Muscle layer of colon (tissue), 2 donors: ENCODE results near the gene NPC1.
A peak's percentile ranks its signal among the peaks of the same experiment; 100 is the strongest.
"Not testable (repeated sequence)": the region's sequence is repeated elsewhere in the genome, so short reads cannot be mapped to it uniquely, and the experiment has no call there.

Source experiments
- H3K27ac ChIP-seq: one replicate; pipeline ENCODE4 v1.7.0; 2013; ENCODE audit warnings: low read depth, mild to moderate bottlenecking, low read length, moderate library complexity
- H3K27me3 ChIP-seq, 2 donors: one replicate each; pipeline ENCODE4 v1.7.0; 2013; ENCODE audit warnings: low read length in 2 of 2, mild to moderate bottlenecking in 2 of 2; ENCODE audit not compliant: insufficient read depth in 2 of 2, control insufficient read depth in 1 of 2
- H3K36me3 ChIP-seq: one replicate; pipeline ENCODE4 v1.7.0; 2013; ENCODE audit warnings: mild to moderate bottlenecking, low read length; ENCODE audit not compliant: insufficient read depth
- H3K4me1 ChIP-seq: one replicate; pipeline ENCODE4 v1.7.0; 2013; ENCODE audit warnings: mild to moderate bottlenecking, low read length; ENCODE audit not compliant: insufficient read depth
- H3K4me3 ChIP-seq, 2 donors: one replicate each; pipeline ENCODE4 v1.7.0; 2013; ENCODE audit warnings: low read length in 2 of 2, low read depth in 1 of 2, mild to moderate bottlenecking in 1 of 2, moderate library complexity in 1 of 2
- H3K9ac ChIP-seq: one replicate; pipeline ENCODE4 v1.7.0; 2013; ENCODE audit warnings: low read length
- H3K9me3 ChIP-seq: one replicate; pipeline ENCODE4 v1.7.0; 2013; ENCODE audit warnings: mild to moderate bottlenecking, low read length
- donor health status: abdominal sarcoma.
- donor health status: Adenocarcinoma of cecum.

The NPC1 gene

DNA sequence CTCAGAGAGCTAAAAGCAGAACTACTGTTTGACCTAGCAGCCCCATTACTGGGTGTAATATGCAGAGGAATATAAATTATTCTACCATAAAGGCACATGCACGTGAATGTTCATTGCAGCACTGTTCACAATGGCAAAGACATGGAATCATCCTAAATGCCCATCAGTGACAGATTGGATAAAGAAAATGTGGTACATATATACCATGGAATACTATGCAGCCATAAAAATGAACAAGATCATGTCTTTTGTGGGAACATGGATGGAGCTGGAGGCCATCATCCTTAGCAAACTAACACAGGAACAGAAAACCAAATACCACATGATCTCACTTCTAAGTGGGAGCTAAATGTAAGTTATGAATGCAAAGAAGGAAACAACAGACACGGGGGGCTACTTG is 75.4 kb downstream of the NPC1 start:
- H3K9me3 ChIP-seq, H3K27ac ChIP-seq, H3K4me1 ChIP-seq, H3K27me3 ChIP-seq, H3K9ac ChIP-seq, H3K4me3 ChIP-seq: not testable (repeated sequence)
- H3K36me3 ChIP-seq = peaks cover 41% of the 10 kb centered on the region

DNA sequence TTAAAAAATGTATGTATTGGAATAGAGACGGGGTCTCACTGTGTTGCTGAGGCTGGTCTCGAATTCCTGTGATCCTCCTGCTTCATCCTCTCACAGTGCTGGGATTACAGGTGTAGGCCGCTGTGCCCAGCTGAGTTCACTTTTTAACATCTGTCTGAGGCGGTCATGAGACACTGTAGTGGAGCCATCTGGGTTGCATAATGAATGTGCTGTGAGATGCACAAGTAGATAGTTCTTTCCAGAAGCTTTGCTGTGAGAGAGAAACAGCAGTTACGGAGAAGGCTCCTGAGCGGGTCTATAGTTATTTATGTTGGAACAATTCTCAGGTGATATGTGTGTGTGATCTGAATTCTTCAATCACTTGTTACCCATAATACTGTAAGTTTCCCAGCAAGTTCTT is 79.9 kb downstream of the NPC1 start:
- Histone ChIP-seq H3K9ac (no peak overlapping the region), H3K9me3 (no peaks in the 10 kb centered on the region), H3K4me3 (no peak overlapping the region), H3K4me1 (peaks cover 18% of the 10 kb centered on the region), H3K36me3 (peaks cover 35% of the 10 kb centered on the region), H3K27ac (no peak overlapping the region), H3K27me3 (no peaks in the 10 kb centered on the region)

DNA sequence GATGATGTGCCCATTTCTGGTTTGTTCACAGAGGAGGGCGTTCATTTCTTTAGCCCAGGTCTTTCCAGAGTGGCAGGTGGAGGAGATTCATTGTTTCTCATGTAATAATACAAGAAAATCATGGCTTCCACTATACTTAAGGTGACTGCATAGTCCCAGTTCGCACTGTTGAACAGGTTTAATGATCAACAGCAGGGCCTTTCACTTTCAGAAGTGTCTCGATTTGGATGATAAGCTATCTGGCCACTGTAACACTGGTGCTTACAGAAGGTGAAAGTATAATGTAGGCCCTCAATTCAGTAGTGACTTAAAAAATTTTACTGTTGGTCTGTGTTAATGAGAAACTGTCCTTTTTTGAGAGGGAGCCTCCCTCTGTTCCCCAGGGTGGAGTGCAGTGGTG is 81.6 kb downstream of the NPC1 start:
- peaks cover 18% of the 10 kb centered on the region for H3K4me1 ChIP-seq
- no peaks in the 10 kb centered on the region for H3K9me3 ChIP-seq
- no peak overlapping the region for H3K27ac ChIP-seq
- no peaks in the 10 kb centered on the region for H3K27me3 ChIP-seq
- H3K4me3 ChIP-seq = peak overlapping the region in 1 of 2 donors; percentile 85
- H3K36me3 ChIP-seq = peaks cover 22% of the 10 kb centered on the region
- no peak overlapping the region for H3K9ac ChIP-seq

DNA sequence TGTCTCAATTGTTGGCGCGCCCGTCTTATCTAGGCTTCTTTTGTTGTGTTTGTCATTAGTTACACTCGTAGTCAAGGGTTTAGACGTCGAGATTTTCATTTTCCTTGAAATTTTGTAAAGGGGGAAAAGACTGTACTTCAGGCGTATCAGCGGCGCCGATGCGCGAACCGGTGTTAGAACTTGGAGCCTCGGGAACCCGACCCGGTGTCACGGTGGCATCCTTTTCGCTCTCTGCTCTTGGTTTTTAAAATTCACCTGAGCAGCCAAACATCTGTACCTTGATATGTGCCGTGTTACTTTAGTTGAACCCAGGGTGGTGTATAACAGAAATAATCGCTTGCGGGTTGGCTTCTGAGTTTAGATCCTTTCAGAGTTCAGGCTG is 82.4 kb downstream of the NPC1 start:
- Histone ChIP-seq H3K9ac (peak overlapping the region; percentile 69), H3K4me3 (peak overlapping the region; percentile 85 to 90), H3K27me3 (no peaks in the 10 kb centered on the region), H3K27ac (peak overlapping the region; percentile 51), H3K36me3 (peaks cover 22% of the 10 kb centered on the region), H3K4me1 (peaks cover 18% of the 10 kb centered on the region), H3K9me3 (no peaks in the 10 kb centered on the region)

DNA sequence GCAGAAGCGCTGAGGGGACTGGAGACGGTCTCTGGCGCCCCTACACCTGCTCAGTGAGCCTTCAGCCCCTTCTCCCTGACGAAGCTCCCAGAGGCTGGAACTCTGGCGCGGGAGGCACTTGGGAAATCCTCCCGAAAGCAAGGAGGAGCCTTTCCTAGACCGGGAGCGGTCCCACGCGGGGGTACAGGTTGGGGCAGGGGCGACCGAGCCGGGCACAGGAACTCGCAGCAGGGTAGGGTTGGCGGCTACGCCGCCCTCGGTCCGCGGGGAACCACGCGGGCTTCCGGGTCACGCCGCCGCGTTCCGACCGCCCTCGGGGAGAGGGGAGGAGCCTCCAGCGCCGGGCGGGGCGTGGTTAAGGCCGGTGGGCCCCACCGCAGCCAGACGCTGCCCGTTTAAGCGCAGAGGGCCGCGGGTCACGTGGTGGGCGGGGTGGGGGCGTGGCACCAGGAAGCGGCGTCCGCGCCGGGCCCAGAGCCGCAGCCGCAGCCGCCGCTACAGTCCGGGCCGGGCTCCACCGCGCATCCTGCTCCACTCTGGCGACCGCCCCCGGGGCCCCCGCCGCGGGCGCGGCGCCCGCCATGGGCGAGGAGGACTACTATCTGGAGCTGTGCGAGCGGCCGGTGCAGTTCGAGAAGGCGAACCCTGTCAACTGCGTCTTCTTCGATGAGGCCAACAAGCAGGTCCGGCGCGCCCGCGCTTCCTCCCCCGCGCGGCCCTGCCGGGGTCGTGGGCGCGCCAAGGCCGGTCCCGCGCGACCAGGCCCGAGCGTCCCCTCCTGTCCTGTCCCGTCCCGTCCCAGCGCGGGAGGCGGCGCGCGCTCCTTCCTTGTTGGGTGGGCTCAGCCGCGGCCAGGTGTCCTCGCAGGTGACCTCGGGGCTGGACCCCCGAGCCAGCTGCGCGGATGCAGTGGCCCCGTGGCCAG is 83.0 kb downstream of the NPC1 start, which contains the start of gene RMC1:
RMC1 (plus strand) TSS at position 474 of the 925 bp plus-strand sequence; CDS start at position 582, 108 bp downstream.
- Histone ChIP-seq H3K9ac (peak within 1 kb of the TSS; percentile 69), H3K9me3 (no peaks in the 10 kb centered on the region), H3K4me3 (peak within 1 kb of the TSS; percentile 85 to 90), H3K4me1 (peaks cover 18% of the 10 kb centered on the region), H3K27ac (peak within 1 kb of the TSS; percentile 97), H3K36me3 (peaks cover 18% of the 10 kb centered on the region), H3K27me3 (no peaks in the 10 kb centered on the region)

DNA sequence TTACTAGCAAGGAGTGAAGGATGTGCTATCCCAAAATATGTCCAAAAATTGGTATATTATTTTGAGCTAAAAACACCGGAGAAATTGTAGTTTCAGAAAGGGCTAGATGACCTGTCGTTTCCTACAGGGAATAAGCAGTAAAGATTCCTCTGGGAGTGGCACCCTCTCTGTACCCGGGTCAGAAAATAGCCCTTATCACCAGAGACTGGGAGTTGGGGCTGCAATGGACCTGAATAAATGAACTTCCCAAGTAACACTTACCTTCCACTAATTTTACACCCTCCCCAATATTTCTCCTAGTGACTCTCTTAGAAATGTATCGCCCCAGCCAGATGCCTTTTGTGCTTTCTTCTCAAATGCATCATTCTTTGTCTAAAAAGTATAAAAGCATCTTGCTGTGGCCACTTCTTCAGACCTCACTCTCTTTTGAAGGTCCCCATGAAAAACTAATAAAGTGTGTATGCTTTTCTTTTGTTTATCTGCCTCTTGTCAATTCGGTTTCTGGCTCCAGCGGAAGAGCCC is 83.7 kb downstream of the NPC1 start:
- Histone ChIP-seq H3K27ac (peak overlapping the region; percentile 97), H3K36me3 (peaks cover 12% of the 10 kb centered on the region), H3K4me1 (peaks cover 18% of the 10 kb centered on the region), H3K9ac (peak overlapping the region; percentile 26), H3K9me3 (no peaks in the 10 kb centered on the region), H3K4me3 (peak overlapping the region; percentile 85 to 90), H3K27me3 (no peaks in the 10 kb centered on the region)

DNA sequence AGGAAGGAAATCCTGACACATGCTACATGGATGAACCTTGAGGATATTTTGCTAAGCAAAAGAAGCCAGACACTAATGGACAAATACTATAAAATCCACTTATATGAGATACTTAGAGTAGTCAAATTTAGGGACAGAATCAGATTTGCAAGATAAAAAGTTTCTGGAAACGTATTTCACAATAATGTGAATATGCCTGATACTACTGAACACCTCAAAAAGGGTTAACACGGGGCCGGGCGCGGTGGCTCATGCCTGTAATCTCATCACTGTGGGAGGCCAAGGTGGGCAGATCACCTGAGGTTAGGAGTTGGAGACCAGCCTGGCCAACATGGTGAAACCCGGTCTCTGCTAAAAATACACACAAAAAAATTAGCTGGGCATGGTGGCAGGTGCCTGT is 84.7 kb downstream of the NPC1 start:
- Histone ChIP-seq H3K9me3 (no peaks in the 10 kb centered on the region), H3K27me3 (no peaks in the 10 kb centered on the region), H3K9ac (no peak overlapping the region), H3K36me3 (peaks cover 4% of the 10 kb centered on the region), H3K27ac (no peak overlapping the region), H3K4me1 (peaks cover 18% of the 10 kb centered on the region), H3K4me3 (no peak overlapping the region)

DNA sequence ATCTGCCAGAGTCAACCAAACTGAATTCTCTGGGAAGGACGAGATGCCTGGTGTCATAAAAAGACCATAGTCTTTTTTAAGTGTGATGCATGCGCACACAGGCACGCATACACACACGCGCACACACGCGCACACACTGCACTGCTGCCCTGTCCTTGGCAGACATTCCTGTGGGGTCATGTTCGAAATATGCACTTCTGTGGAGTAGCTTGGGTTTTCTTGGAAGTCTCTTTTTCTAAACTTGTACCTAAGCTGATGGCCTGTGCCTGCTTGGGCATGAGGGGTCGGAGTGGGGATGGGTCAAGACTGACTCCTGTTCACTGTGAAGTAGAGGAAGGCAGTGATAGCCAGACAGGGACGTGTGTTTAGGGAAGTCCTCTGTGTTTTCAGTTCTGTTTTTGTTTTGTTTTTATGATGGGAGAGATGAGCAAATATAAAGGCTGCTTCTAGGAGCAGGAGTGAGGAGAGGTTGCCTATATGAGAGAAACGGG is 87.0 kb downstream of the NPC1 start:
- Histone ChIP-seq H3K9me3 (no peaks in the 10 kb centered on the region), H3K36me3 (no peaks in the 10 kb centered on the region), H3K4me1 (peaks cover 4% of the 10 kb centered on the region), H3K27ac (no peak overlapping the region), H3K4me3 (no peak overlapping the region), H3K27me3 (no peaks in the 10 kb centered on the region), H3K9ac (no peak overlapping the region)

DNA sequence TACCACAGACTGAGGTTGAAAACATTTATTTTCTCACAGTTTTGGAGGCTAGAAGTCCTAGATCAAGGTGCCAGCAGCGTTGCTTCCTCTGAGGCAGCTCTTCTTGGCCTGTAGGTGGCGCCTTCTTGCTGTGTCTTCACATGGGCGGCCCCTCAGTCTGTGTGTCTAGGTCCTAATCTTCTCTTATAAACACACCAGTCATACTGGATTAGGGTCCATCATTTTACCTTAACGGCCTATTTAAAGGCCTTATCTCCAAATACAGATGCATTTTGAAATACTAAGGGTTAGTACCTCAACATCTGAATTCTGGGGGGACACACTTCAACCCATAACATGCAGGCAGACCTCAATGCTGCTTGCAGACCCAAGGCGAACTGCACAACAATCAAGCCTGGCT is 87.4 kb downstream of the NPC1 start:
- no peak overlapping the region for H3K9ac ChIP-seq
- no peaks in the 10 kb centered on the region for H3K36me3 ChIP-seq
- no peak overlapping the region for H3K4me3 ChIP-seq
- no peak overlapping the region for H3K27ac ChIP-seq
- H3K9me3 ChIP-seq = no peaks in the 10 kb centered on the region
- no peaks in the 10 kb centered on the region for H3K27me3 ChIP-seq
- no peaks in the 10 kb centered on the region for H3K4me1 ChIP-seq

DNA sequence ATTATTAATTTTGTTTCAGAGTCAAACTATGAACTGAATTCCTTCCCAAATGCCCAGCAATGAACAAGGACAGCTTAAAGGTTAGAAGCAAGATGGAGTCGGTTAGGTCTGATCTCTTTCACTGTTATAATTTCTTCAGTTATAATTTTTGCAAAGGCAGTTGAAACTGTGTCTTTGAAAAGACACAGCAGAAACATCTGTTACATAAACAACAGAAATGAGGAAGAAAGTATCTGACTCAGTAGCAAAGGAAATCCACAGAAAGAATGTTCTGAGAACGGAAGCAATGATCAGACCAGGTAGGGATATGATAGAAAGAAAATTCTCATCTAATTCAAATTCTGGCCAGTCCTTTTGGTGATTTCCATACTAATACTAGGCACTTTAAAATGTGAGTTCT is 88.2 kb downstream of the NPC1 start:
- no peak overlapping the region for H3K4me3 ChIP-seq
- no peak overlapping the region for H3K27ac ChIP-seq
- H3K4me1 ChIP-seq = no peaks in the 10 kb centered on the region
- no peaks in the 10 kb centered on the region for H3K36me3 ChIP-seq
- no peaks in the 10 kb centered on the region for H3K9me3 ChIP-seq
- H3K27me3 ChIP-seq = no peaks in the 10 kb centered on the region
- no peak overlapping the region for H3K9ac ChIP-seq

DNA sequence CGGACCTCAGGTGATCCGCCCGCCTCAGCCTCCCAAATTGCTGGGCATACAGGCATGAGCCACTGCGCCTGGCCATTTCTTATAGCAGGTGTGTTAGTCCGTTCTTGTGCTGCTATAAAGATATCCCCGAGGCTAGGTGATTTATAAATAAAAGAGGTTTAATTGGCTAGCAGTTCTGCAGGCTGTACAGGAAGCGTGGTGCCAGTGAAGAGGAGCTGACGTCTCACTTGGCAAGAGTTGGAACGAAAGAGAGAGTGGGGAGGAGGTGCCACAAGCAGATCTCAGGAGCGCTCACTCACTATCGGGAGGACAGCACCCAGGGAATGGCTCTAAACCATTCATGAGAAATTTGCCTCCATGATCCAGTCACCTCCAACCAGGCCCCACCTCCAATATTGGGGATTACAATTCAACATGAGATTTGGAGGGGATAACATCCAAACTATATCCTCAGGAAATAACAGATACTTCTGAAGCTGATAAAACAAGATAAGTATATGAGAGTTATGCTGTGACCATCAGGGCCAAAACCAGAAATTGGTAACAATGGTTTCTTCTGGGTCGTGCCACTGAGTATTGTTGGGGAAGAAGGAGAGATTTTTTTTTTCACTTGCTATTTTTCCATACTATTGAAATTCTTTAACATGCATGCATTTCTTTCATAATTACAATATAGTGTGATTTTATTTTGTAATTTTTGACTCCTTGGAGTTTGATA is 90.4 kb downstream of the NPC1 start:
- no peak overlapping the region for H3K9ac ChIP-seq
- H3K36me3 ChIP-seq = no peaks in the 10 kb centered on the region
- no peak overlapping the region for H3K27ac ChIP-seq
- H3K9me3 ChIP-seq = no peaks in the 10 kb centered on the region
- H3K4me3 ChIP-seq = no peak overlapping the region
- H3K27me3 ChIP-seq = no peaks in the 10 kb centered on the region
- H3K4me1 ChIP-seq = no peaks in the 10 kb centered on the region
